Stimulated activated CD4-positive, alpha-beta T cell treated with anti-CD3 and anti-CD28 coated beads, Interleukin-12 subunit alpha, Interleukin-12 subunit beta, amount 100 ng/mL, for 4 hours (primary cell): ENCODE results near the gene USP5.
"Not testable (repeated sequence)": the region's sequence is repeated elsewhere in the genome, so short reads cannot be mapped to it uniquely, and the experiment has no call there.

Experiments
- DNase-seq: peaks from one replicate; pipeline ENCODE4 v3.0.0-alpha.2; 2020

USP5 gene

DNA sequence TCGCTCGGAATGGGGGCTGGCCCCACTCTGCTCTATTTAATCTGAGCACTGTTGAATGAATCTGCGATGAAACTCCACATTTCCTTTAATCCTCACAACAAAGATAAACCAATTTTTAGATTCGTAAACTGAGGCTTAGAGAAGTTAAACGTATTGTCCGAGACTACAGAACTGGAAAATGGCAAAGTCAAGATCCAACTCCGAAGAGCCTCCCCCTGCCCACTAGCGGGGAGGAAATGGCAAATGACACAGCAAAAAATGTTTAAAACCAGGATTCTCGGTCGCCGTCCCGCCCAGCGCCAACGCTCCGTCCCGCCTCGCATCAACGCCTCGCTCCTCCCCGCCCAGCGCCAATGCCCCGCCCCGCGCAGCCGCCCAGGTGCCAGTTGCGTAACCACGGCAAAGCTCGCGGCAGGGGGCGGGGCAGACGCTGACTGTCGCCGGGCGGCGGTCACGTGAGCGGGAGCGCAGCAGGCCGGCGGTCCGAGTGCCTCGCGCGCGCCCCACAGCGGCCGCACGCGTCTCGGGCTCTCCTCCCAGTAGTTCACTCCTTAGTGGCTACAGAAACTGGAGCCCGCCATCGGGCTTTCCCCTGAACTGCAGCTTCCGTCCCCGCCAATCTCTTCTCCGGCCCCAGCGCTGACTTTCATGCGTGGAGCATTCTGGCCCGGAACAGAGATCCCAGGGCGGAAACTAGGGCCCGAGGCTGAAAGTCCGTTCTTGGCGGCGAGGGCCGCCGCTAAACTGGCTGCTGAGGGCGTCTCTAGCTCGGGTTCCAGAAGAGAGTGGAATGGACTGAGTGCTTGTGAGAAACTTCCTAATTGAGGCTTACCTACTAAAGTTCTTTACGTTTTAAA, 39.1 kb downstream of the USP5 start:
- DNase-seq = peak; percentile 99

DNA sequence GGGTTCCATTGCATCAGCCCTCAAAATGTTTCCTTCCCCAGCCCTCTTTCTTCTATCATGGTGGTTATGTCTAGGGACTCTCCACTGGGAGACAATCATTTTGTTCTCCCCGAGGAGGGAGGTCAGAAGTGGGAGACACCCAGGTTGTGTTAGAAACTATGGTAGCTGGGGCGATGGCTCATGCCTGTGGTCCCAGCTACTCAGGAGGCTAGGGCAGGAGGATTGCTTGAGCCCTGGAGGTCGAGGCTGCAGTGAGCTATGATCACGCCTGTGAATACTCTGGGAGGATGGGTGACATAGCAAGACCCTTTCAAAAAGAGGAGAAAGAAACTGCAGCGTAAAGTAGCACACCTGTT, 39.7 kb downstream of the USP5 start:
- no peak for DNase-seq

DNA sequence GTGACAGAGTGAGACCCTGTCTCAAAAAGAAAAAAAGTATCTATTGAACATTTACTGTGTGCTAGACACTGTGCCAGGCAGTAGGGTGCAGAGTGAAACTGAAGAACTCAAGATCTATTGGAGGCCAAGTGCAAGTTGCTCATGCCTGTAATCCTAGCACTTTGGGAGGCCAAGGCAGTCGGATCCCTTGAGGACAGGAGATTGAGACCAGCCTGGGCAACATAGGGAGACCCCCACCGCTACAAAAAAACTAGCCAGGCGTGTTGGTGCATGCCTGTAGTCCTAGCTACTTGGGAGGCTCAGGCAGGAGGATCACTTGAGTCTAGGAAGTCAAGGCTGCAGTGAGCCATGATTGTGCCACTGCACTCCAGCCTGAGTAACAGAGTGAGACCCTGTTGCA, 40.7 kb downstream of the USP5 start:
- DNase-seq = not testable (repeated sequence)

DNA sequence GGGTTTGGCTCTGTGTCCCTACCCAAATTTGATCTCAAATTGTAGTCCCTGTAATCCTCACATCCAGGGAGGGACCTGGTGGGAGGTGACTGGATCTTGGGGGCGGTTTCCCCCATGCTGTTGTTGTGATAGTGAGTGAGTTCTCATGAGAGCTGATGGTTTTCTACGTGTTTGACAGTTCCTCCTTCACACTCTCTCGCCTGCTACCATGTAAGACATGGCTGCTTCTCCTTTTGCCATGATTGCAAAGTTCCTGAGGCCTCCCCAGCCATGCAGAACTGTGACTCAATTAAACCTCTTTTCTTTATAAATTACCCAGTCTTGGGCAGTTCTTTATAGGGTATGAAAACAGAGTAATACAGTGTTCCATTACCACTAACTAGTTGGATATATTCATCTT, 42.4 kb downstream of the USP5 start:
- no peak for DNase-seq

DNA sequence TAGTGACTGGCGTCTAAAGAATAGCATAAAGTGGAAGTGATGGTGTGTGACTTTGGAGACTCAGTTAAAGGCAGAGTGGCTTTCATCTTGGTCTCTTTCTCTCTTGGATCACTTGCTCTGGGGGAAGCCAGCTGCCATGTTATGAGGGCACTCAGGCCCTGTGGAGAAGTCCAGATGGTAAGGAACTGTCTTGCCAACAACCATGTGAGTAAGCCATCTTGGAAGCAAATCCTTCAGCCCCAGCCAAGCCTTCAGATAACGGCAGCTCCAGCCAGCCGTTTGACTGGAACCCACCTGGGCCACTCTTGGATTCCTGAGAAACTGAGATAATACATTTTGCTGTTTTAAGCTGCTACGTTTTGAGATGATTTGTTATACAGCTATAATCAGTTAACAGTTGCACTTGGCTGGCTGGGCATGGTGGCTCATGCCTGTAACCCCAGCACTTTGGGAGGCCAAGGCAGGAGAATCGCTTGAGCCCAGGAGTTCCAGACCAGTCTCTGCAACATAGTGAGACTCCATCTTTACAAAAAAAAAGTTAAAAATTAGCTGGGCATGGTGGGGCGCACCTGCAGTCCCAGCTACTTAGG, 45.0 kb downstream of the USP5 start:
- DNase-seq = no peak

DNA sequence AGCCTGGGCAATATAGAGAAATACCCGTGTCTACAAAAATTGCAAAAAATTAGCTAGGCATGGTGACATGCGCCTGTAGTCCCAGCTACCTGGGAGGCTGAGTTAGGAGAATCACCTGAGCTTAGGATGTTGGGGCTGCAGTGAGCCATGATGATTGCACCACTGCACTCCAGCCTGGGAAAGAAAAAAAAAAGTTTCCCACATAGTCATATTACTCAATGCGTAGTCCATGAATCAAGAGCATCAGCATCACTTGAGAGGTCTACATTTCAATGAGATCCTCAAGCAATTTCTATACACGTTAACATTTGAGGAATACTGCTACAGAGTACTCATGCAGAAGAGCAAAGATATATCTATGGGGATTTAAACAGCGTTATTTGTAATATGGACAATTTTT, 47.5 kb downstream of the USP5 start:
- DNase-seq = no peak

DNA sequence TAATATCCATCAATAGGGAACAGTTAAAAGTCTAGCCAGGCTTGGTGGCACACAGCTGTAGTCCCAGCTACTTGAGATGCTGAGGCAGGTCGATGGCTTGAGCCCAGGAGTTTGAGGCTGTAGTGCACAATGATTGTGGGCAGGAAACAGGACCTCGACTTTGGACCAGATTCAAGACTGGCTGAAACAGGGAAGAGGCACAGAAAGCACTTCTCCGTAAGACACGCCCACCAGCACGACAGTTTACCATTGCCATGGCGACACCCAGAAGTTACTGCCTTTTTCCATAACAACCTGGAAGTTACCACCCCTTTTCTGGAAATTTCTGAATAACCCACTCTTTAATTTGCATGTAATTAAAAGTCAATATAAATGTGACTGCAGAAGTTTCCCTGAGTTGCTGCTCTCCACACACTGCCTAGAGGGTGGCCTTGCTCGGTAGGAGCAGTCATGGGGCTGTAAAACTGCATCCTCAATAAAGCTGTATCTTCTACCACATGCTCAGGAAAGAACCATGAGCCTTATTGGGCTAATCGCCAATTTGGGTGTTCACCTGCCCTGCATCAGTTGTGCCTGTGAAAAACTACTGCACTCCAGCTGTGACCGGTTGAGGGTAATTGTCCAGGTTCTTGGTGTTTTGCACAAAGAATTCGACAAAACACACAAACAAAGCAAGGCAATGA, 48.0 kb downstream of the USP5 start:
- no peak for DNase-seq

DNA sequence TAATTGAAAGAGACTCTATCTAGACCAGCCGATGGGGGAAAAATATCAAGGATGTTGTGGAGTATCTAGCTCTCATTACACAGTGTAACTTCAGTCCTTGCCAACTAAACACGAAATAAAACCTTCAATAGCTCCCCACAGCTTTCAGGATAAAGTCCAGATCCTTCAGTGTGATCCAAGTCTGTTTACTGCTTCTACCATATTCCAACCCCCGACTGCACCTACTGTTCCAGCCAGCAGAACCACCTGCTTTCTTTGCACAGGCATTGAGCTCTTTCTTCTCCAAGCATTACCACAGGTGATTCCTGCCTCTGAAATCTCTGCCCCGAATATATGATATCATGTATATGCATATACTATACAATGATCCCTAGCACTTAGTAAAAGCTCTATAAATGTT, 50.5 kb downstream of the USP5 start:
- DNase-seq = no peak

DNA sequence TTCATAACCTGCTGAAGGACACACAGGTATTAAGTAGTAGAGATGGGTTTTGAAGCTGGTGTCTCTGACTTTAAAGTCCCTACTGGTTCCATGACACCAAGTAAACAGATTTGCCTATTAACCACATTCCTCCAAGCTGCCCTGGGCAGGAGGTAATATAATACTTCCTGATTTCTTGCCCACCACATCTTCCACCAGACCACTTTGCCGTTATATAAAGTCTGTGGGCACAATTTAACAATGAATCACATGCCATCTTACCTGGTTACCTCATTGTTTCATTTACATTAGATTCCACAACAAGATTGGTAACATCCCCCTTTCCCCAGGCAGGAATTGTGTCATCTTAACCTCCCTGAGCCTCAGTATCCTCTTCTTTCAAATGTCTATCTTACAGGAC, 51.8 kb downstream of the USP5 start:
- DNase-seq = no peak

DNA sequence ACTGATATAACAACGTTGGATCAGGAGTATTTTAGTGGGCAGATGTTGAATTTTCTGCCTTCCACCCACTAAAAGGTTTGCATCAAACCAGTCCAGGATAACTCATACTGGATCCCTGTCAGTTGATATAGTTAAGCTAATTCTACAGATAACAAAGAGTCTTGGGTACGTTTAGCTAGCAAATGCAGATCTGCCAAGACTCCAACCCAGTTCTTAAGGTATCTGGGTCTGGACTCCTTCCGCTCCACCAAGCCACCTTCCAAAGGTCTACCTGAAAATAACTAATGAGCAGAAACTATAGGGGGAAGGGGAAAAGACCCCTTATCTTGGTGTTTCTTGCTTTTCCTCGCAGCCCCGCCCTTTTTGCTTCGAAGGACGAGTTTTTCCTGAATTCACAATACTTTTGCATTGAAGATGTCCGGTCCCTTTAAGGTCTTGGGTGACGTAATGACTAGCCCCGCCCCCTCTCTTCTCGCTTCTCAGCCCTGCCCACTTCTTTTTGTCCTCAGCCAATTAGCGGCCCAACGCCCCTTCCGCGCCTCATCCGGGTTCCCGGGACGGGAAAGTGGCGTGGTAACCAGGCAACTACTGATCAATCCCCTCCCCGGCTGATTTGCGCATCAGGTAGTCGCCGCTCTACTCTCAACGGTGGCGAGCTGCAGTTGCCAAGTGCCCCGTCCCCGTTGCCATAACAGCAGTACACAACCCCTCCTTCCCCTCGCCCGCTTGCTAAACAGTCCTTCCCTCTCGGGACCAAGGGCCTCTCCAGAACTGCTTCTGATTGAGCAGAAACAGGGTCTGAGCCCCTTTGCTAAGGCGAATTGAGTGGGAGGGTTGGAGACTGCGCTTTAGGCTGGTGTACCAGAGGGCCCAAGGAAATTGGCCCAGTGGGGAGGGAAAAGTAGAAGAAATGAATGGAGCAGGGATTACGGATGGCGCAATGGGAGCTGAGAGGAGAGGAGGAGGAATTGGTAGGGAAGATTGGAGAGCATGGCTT, 52.6 kb downstream of the USP5 start, which contains the start of gene LRRC23:
Gene LRRC23, plus strand, starts transcription at position 543 of the 997 bp plus-strand sequence. CDS start 812 bp downstream, outside the sequence.
- DNase-seq = peak; percentile 95

DNA sequence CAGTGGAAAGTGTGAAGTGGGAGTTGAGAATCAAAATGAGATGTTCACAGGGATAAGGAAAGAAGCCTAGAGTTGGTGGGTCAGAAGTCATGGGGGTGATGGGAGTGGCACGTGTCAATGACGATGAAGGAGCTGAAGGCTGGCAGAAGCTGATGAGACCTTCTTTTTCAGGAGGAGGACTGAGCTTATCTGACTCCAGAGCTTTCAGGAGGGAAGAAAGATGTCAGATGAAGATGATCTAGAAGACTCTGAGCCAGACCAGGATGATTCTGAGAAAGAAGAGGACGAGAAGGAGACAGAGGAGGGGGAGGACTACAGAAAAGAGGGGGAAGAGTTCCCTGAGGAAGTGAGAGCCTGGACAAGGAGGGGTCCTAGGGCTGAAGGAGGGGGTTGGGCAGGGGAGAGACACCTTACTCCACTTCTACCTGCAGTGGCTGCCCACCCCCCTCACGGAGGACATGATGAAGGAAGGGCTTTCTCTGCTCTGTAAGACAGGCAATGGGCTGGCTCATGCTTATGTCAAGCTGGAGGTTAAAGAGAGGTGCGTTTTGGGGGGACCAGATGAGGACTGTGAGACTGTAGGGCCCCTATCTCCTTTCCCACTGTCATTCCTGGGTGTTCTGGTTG, 53.6 kb downstream of the USP5 start:
- no peak for DNase-seq

DNA sequence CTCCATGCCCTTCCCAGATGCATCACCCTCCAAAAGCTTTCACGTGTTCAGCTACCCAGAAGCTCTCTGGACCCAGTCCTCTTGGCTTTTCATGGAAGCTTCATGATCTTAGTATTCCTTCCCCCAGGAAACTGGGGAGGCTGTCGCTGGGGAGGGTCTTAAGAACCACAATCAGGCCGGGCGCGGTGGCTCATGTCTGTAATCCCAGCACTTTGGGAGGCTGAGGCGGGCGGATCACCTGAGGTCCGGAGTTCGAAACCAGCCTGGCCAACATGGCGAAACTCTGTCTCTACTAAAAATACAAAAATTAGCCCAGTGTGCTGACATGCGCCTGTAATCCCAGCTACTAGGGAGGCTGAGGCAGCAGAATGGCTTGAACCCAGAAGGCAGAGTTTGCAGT, 56.2 kb downstream of the USP5 start:
- not testable (repeated sequence) for DNase-seq

DNA sequence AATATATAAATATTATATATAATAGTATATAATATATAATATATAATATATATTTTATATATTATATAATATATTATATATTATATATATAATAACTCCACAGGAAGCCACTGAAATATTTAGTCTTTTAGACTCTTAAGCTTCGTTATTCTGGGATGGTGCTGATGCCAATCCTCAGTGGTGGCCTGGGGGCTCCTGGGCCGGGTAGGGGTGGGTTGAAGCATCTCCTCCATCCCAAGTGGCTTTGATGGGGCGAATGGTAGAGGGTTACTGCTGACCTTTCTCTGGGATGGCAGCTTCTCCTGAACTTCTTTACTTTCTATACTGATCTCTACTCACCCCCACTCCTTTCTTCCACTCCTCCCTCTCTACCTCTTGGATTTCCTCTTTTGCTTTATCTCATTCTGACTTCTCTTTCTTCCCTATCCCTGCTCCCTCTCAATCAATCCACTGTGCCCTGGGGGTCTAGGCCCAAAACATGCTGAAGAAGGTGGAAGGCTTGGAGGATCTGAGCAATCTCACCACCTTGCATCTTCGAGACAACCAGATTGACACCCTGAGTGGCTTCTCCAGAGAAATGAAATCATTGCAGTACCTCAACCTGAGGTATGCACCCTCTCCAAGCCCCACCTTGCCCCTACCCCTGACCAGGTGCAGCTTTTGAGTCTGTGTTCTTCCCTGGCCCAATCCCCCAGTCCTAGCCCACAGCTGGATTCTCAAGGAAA, 57.6 kb downstream of the USP5 start:
- DNase-seq = no peak

DNA sequence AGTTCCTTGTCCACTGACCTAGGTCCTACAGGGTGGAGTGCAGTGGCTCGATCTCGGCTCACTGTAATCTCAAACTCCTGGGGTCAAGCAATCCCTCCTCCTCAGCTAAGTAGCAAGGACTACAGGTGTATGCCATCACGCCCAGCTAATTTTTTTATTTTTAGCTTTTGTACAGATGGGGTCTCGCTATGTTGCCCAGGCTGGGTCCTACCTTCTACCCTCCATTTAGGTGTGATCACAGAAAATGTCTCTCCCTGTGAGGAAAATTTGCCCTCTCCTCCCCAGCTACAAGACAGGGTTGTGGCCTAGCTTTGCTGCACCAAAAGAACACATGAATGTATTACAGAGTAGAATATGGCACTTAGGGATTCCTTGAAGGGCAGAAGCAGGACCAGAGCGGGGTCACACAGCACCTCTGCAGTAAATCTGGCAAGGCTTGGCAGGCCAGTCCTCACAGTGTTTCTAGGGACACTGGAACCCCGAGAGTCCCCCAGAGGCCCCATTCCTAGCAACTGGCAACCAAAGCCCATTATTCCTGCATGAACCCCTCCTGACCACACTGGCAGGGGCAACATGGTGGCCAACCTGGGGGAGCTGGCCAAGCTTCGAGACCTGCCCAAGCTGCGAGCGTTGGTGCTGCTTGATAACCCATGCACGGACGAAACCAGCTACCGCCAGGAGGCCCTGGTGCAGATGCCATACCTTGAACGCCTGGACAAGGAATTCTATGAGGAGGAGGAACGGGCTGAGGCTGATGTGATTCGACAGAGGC, 60.4 kb downstream of the USP5 start:
- no peak for DNase-seq

DNA sequence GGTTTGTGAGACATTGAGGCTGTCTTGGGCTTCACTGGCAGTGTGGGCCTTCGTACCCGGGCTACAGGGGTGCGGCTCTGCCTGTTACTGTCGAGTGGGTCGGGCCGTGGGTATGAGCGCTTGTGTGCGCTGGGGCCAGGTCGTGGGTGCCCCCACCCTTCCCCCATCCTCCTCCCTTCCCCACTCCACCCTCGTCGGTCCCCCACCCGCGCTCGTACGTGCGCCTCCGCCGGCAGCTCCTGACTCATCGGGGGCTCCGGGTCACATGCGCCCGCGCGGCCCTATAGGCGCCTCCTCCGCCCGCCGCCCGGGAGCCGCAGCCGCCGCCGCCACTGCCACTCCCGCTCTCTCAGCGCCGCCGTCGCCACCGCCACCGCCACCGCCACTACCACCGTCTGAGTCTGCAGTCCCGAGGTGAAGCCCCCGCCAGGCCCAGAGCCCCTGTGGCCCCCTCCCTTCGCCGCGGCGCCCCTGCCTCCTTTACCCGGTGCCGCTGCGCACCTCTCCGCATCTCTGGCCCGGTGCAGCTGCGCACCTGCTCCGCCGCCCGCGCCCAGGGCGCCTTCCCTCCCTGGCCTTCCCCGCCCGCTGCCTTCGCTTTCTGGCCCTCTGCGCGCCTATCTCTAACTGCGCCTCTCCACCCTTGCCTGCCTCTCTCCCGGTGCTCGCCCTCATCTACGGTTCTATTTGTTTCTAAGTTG, 62.4 kb downstream of the USP5 start, which contains the start of gene ENO2:
Gene ENO2, plus strand, starts transcription at position 335 of the 701 bp plus-strand sequence. CDS start 1,253 bp downstream, outside the sequence.
- peak; percentile 80 for DNase-seq

DNA sequence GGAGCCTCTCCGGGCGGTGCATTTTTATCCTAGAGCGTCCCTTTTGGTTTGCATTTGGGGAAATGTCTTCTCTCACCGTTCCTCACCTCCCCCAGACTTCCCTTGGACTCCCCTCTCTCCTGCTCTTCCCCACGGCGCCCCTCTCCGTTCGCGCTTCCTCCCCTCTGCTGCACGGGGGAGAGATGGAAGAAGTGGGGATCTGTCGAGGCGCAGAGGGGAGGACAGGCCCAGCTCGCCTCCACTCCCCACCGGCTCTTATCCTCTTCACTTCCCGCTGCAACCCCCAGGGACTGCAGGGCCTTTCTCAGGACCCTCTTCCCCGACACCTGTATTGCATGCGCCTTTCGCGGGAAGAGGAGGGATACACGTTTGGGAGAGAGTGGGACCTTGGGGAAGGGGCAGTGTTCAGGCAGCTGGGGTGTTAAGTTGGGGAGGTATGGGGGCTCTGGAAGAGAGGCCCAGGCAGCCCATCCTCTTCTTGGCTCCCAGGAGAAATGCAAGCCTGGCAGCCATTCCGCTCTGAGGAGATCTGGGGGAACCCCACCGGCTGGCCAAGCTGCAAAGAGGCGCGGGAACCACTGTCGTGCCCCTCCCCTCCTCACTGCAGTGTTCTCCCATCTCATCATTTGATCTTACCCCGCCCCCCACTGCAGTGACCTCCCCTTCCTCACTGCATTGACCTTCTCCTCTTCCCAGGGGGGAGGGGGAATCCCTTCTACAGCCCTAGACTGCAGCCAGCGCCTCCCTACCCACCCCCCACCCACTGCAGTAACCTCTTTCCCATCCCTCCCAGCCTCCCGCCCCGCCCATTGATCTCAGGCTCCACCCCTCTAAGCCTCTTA, 63.2 kb downstream of the USP5 start:
- no peak for DNase-seq

DNA sequence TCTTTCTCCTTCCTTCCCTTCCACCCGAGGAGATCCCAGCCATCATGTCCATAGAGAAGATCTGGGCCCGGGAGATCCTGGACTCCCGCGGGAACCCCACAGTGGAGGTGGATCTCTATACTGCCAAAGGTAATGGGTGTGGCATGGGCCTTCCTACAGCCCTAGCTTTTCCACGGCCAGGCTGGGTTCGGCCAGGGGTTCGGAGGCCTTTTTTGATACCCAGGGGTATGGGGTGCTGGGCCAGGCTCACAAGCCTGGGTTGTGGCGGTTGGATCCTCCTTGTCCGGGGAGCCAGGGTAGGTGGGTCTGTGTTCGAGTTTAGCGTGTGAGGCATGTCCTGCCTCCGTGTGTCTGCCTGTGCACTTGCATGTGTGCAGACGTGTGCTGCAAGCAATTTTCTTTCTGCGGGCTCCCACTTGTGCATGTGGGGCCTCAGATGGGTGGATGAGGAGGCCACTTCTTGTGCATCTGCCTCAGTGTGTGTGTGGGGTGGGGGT, 63.9 kb downstream of the USP5 start:
- no peak for DNase-seq
